ENCODE data around the gene RBM20.

The RBM20 gene

GRCh38 chr10:110817614-110818013 is 173.5 kb downstream of the RBM20 start:
- DNase-seq, result no peak

GRCh38 chr10:110818311-110819256 is 174.4 kb downstream of the RBM20 start:
- no peak for DNase-seq

DNA sequence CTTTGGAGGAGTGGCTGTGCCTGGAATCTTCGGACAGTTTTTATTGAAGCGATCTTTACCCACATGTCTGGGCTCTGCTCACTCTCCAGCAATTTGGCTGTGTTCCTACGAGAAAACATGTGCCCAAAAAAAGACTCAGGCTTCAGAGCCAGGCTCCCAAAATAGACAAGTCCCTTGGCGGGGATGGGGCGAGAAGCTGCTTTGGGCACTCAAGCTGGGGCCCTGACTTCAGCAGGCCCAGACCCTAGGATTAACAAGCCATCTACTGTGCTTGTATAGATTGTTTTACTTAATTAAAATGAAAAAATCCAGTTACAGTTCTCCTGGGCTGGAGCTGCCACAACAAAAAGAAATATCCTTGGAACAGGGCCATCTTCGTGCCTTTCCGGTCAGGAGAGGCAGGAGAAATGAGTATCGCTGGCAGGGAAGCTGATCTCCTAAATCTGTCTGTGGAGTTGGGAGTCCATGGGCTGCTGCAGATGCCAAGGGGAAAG is 176.2 kb downstream of the RBM20 start:
- peak; percentile 28 for DNase-seq

DNA sequence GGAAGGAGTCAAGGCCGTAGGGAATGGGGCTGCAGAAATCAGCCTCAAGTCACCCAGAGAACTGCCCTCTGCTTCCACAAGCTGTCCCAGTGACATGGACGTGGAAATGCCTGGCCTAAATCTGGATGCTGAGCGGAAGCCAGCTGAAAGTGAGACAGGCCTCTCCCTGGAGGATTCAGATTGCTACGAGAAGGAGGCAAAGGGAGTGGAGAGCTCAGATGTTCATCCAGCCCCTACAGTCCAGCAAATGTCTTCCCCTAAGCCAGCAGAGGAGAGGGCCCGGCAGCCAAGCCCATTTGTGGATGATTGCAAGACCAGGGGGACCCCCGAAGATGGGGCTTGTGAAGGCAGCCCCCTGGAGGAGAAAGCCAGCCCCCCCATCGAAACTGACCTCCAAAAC is 177.4 kb downstream of the RBM20 start:
- no peak for DNase-seq

DNA sequence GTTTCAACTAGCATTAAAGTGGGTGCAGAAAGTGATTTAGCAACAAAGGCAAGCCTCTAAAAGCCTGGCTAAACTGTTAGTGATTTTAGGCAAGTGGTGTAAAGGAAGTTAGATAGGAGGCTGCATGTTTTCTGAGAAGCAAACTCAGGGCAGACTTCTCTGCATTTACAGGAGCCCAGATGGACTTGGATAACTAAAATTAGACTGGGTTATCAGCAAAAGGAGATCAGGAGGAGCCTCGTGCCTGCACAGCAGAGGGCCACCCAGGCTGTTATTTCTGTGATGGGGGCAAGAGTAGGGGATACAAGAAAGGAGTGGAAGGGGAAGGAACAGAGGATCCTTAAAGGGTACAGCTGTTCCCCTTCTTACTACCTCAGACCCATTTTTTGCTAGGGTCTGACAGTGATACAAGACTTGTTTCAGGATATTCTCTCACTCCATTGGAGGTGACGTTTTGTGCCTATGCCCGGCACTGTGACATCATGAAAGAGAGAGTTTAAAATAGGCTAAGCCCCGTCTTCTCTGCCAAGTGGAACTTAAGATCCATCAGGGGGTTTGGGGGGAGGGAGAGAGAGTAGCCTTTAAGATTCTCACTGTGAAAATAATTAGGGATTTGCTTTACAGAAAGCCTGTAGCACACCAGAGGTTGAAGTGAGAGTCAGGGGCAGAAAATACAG is 178.0 kb downstream of the RBM20 start:
- no peak for DNase-seq

DNA sequence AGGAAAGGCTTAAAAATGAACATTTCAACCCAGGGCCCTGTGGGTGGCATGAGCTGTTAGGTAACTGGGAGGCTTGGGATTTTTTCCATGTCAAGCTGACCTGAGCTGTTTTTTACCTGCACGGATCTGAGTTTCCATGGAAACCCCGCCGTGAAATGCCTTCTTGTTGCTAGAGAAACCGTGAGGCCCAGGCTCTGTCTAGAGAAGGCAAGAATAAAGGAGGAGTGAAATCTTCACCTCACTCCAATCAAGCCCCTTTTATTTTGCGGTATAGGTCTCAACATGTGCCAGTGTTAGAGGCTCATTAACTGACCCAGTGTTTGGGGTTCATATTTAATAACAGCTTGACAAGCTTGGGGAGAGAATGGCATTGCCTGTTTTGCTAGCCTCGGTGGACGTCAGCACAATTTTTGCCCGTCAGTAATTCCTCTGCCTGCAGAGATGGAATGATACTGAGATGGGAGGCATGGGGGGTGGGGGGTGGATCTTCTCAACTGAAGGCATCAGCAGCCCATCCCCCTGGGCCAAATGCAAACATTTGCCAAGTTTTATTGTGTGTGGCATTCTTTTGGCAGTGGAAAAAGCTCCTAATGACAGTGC is 178.7 kb downstream of the RBM20 start:
- DNase-seq, result peak; percentile 39

- DNase-seq, result no peak
These were observed 180.0 kb downstream of the RBM20 start for GRCh38 chr10:110824152-110824441.

DNA sequence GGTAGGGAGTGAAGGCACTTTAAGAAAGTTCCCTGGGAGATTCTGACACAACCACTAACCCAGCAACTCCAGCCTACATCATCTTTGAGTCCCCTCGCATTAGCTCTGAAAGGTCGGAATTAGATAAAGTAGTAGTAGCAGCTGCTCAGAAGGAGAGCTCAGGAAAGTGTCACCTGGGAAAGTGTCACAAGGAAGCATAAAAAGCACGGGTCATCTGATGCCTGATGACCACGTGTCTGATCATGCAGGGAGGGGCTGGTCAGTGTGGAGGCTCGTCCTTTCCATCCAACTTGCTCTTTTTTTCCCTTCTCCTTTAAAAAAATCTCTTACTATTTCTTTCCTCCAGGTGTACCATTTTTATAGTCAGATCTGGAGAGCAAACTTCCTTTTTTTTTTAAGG is 180.5 kb downstream of the RBM20 start:
- DNase-seq, result no peak

DNA sequence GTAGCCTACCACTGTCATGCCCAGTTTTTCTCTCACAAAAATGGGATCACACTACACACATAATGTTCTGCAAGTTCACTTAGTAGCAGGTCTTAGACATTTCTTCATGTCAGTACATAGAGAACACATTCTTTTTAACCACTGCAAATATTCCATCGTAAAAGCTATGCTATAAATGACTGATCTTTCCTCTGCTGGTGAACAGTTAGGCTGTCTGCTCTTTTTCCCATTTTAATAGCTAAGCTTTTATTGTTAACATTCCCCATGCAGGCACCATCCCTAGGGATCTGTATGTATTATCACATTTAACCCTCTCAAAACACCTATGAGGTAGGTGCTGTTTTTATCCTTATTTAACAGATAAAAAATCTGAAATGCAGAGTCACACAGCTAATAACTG is 181.4 kb downstream of the RBM20 start:
- no peak for DNase-seq

GRCh38 chr10:110827410-110827809 is 183.3 kb downstream of the RBM20 start:
- DNase-seq, result no peak

DNA sequence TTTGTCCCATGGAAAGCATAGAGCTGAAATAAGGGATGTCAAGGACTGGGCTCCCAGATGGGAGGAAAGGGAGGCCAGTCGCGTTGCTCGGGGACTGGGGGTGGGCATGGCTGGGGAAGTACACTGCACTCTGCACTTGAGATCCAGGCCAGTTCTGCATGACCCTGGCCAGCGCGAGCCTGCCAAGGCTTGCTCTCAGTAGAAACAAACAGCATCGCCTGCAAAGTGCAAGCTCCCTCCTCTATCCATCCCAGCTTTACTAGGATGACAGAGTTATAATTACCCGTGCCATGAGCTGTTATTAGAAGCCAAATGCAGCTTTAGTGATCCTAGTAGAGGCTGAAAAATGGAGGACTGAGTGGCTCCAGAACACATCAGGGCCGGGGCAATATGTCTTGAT is 183.7 kb downstream of the RBM20 start:
- DNase-seq, result no peak

DNA sequence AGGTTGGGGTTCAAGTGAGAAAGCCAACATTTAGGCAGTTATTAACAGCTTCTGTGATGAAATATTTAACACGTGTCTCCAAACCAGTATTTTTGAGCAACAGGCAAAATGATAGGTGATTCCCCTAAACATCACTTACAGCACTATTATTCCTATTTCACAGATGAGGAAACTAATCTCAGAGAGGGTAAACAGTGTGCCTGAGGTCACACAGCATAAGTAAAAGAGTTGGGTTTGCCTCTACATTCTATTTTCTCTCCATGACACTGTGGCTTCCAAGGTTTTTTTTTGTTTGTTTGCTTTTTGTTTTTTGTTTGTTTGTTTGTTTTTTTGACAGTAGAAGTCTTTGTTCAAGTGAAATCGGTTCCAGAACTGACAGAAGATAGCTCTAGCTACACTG is 184.4 kb downstream of the RBM20 start:
- DNase-seq, result no peak

GRCh38 chr10:110829721-110830410 is 185.7 kb downstream of the RBM20 start:
- DNase-seq, result no peak

GRCh38 chr10:110833234-110833940 is 189.3 kb downstream of the RBM20 start:
- no peak for DNase-seq

GRCh38 chr10:110833941-110834628 is 189.9 kb downstream of the RBM20 start:
- DNase-seq, result no peak

DNA sequence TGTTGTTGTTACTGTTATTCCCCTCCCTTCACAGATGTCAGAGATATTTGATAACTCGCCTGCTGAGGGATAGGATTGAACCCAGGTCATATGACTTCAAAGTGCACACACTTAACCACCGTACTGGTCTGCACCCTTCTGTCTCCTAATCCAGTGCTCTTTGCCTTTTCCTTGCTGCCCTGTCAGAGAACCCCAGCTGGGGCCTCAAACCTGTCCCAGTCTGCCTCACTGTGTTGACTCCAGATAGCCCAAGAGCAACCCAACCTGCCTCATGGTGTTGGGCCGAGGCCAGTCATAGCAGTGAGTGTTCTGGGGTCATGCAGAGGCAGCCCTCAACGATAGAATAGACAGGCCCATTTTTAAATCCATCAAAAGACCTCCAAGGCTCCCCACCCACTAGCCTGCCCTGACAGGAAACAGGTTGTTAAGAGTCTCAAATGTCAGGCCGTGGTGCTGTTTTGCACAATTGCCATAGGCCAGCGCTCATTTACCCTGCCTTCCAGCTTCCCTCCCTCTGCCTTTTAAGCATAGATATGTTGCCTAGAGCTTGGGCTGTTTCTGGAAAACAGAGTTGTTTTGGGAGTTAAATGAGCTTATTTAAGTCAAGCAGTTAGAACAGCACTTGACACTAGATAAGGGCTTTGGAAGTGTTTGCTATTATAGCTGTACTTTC is 190.6 kb downstream of the RBM20 start:
- DNase-seq, result peak; percentile 57

- no peak for DNase-seq
These were observed 191.7 kb downstream of the RBM20 start for GRCh38 chr10:110835841-110836240.

- no peak for DNase-seq
These were observed 192.6 kb downstream of the RBM20 start for GRCh38 chr10:110836706-110837105.

GRCh38 chr10:110837418-110838171 is 193.5 kb downstream of the RBM20 start:
- DNase-seq, result no peak

GRCh38 chr10:110840225-110840922 is 196.2 kb downstream of the RBM20 start:
- DNase-seq, result peak; percentile 64
